Placental epithelial cell (primary cell): Measurements from ENCODE around the gene DYNC2H1. TPM values are rescaled to one million over a fixed set of nuclear protein-coding genes. Genes with fewer than 3 reads are reported as not detected.

Experiments
- small RNA-seq: library from RNA; depleted of rRNA; stranded (forward); fragments of <200 nt; gene quantifications from one replicate; pipeline ENCODE3, GENCODE V24; 2012
- total RNA-seq: library from RNA; depleted of rRNA; stranded (reverse); fragments of >200 nt; gene quantifications from 2 replicates; pipeline ENCODE4 v1.2.3, GENCODE V29; 2012

DYNC2H1 gene
- 12.6 and 14.9 TPM in 2 replicates for total RNA-seq

GRCh38 chr11:103108933-103109817 lies at the start of gene DYNC2H1:
TSS of gene DYNC2H1 (plus strand) at chr11:103109426. CDS start at chr11:103109575, 149 bp downstream.

GRCh38 chr11:103091801-103092524 lies 17.3 kb upstream of the DYNC2H1 start, which contains the start of gene DCUN1D5:
TSS of gene DCUN1D5 (minus strand) at chr11:103092160. CDS start at chr11:103091872, 288 bp downstream.

Small RNA genes lying within 50 kb of the gene (small RNA-seq; reads per million reads assigned to genes)
- gene AP003461.1 = not detected

Other genes starting within 250 kb of the DYNC2H1 start
- gene MMP12, start 234.4 kb upstream of the DYNC2H1 start, total RNA-seq = 0.22 TPM in 1 of 2 replicates, not detected in the other
- not detected in 2 replicates for gene MMP13, start 153.7 kb upstream of the DYNC2H1 start, total RNA-seq
- gene DCUN1D5, start 17.3 kb upstream of the DYNC2H1 start, total RNA-seq = 37.3 and 75.9 TPM in 2 replicates